Measurements from ENCODE around the gene SGSH. TPM values are rescaled to one million over a fixed set of nuclear protein-coding genes. Genes with fewer than 3 reads are reported as not detected.
"Not testable (repeated sequence)": the region's sequence is repeated elsewhere in the genome, so short reads cannot be mapped to it uniquely, and the experiment has no call there.

Gene SGSH
- total and polyA plus RNA-seq, 7 donors: 3.6 to 37.0 (median 12.1) TPM

GRCh38 chr17:80260069-80260535 is 40.0 kb upstream of the SGSH start:
- DNase-seq: peak; percentile 84
- intact Hi-C loops (cut with DNase I): loop anchor here (2.0 to 5.0 kb wide), 5 partner anchors 38 to 418 kb away; partner anchors contain the start of genes CCDC40, EIF4A3, GAA and SGSH

GRCh38 chr17:80259457-80260068 is 39.4 kb upstream of the SGSH start:
- DNase-seq: no peak
- WGBS, 2 donors: 62 to 66% methylated on average over 18 of the region's 18 CpGs
- Histone ChIP-seq H3K27ac (peak overlapping the region; percentile 87 to 92 (median 90)), H3K4me1 (peaks cover 0 to 51% (median 46%) of the 10 kb centered on the region in 4 donors), H3K9me3 (no peaks in the 10 kb centered on the region), H3K4me3 (peak overlapping the region; percentile 38 to 75 (median 58)), H3K36me3 (no peaks in the 10 kb centered on the region), H3K27me3 (no peaks in the 10 kb centered on the region)
- intact Hi-C loops (cut with DNase I): loop anchor here (2.0 to 5.0 kb wide), 5 partner anchors 37 to 417 kb away; partner anchors contain the start of genes CCDC40, EIF4A3, GAA and SGSH
- TF ChIP-seq POLR2AphosphoS5 (IDR thresholded peaks at IDR 0.05) (no peak), CTCF (IDR thresholded peaks at IDR 0.05) (no peak), POLR2A (IDR thresholded peaks at IDR 0.05) (no peak), EP300 (IDR thresholded peaks at IDR 0.05) (no peak)

More at GRCh38 chr17:80260069-80260535, 40.0 kb upstream of the SGSH start:
- H3K4me1 ChIP-seq: peaks cover 0 to 48% (median 43%) of the 10 kb centered on the region in 4 donors
- peak overlapping the region; percentile 87 to 92 (median 90) for H3K27ac ChIP-seq
- H3K9me3 ChIP-seq: no peaks in the 10 kb centered on the region
- 0 to 3% methylated on average over 63 of the region's 63 CpGs for WGBS, 2 donors
- H3K27me3 ChIP-seq: no peaks in the 10 kb centered on the region
- no peaks in the 10 kb centered on the region for H3K36me3 ChIP-seq
- H3K4me3 ChIP-seq: peak overlapping the region; percentile 38 to 75 (median 58)
- TF ChIP-seq POLR2A (IDR thresholded peaks at IDR 0.05) (no peak), POLR2AphosphoS5 (IDR thresholded peaks at IDR 0.05) (peak in 3 of 4 donors; percentile 40 to 50 (median 43)), EP300 (IDR thresholded peaks at IDR 0.05) (no peak), CTCF (IDR thresholded peaks at IDR 0.05) (no peak)

GRCh38 chr17:80258296-80258695 is 38.2 kb upstream of the SGSH start:
- 49 to 62% methylated on average over 2 of the region's 2 CpGs for WGBS, 2 donors
- peaks cover 0 to 42% (median 37%) of the 10 kb centered on the region in 4 donors for H3K4me1 ChIP-seq
- DNase-seq; H3K27me3 ChIP-seq; H3K4me3 ChIP-seq; H3K36me3 ChIP-seq; intact Hi-C loops (cut with DNase I); H3K9me3 ChIP-seq: not testable (repeated sequence)
- H3K27ac ChIP-seq: peak overlapping the region in 1 of 4 donors; percentile 87

GRCh38 chr17:80257716-80258213 is 37.6 kb upstream of the SGSH start:
- Histone ChIP-seq H3K27ac (peak overlapping the region in 1 of 4 donors; percentile 87), H3K27me3 (no peaks in the 10 kb centered on the region), H3K9me3 (no peaks in the 10 kb centered on the region), H3K4me1 (peaks cover 0 to 37% (median 31%) of the 10 kb centered on the region in 4 donors), H3K36me3 (peaks cover 0 to 8% (median 0%) of the 10 kb centered on the region in 4 donors), H3K4me3 (no peak overlapping the region)
- DNase-seq: no peak
- 25 to 67% methylated on average over 14 of the region's 14 CpGs for WGBS, 2 donors
- TF ChIP-seq POLR2AphosphoS5 (IDR thresholded peaks at IDR 0.05): no peak
- TF ChIP-seq EP300 (IDR thresholded peaks at IDR 0.05): no peak
- no peak for TF ChIP-seq CTCF (IDR thresholded peaks at IDR 0.05)
- TF ChIP-seq POLR2A (IDR thresholded peaks at IDR 0.05): no peak
- intact Hi-C loops (cut with DNase I): no loop called here

- Histone ChIP-seq H3K36me3 (peaks cover 0 to 17% (median 2%) of the 10 kb centered on the region in 4 donors), H3K27me3 (no peaks in the 10 kb centered on the region), H3K27ac (peak overlapping the region in 1 of 4 donors; percentile 77), H3K4me3 (no peak overlapping the region), H3K4me1 (peaks cover 0 to 23% (median 17%) of the 10 kb centered on the region in 4 donors), H3K9me3 (no peaks in the 10 kb centered on the region)
- DNase-seq: no peak
- intact Hi-C loops (cut with DNase I): no loop called here
- TF ChIP-seq EP300 (IDR thresholded peaks at IDR 0.05): no peak
- TF ChIP-seq CTCF (IDR thresholded peaks at IDR 0.05): no peak
- TF ChIP-seq POLR2AphosphoS5 (IDR thresholded peaks at IDR 0.05): no peak
- TF ChIP-seq POLR2A (IDR thresholded peaks at IDR 0.05): no peak
- WGBS, 2 donors: 96 to 97% methylated on average over 5 of the region's 5 CpGs
These were observed 35.9 kb upstream of the SGSH start for GRCh38 chr17:80256034-80256350.

All from sigmoid colon (tissue), 7 donors.